Measurements from ENCODE around the gene AMOTL2. TPM values are rescaled to one million over a fixed set of nuclear protein-coding genes. Genes with fewer than 3 reads are reported as not detected.

AMOTL2 gene
- total and polyA plus RNA-seq, 9 of the 15 experiments (the other 6 are each of a cell fraction or from before 2014, with no cell fraction given), result 0.12 to 0.31 TPM; not detected in 7

DNA sequence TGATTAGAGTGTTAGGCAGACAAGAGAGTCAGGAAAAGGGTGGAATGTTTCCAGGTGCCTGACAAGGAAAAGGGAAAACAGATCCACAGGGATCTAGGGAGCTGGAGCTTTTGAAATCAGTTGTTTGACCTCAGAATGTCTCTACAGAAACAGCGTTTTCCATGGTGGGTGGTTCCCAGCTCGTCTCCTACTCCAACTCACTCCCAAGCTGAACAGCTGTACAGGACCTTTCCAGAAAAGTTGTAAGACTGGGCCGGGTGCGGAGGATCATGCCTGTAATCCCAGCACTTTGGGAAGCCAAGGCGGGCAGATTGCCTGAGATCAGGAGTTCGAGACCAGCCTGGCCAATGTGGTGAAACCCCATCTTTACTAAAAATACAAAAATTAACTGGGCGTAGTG, 67.9 kb downstream of the AMOTL2 start (continued):
- TF ChIP-seq, protein P1, sequence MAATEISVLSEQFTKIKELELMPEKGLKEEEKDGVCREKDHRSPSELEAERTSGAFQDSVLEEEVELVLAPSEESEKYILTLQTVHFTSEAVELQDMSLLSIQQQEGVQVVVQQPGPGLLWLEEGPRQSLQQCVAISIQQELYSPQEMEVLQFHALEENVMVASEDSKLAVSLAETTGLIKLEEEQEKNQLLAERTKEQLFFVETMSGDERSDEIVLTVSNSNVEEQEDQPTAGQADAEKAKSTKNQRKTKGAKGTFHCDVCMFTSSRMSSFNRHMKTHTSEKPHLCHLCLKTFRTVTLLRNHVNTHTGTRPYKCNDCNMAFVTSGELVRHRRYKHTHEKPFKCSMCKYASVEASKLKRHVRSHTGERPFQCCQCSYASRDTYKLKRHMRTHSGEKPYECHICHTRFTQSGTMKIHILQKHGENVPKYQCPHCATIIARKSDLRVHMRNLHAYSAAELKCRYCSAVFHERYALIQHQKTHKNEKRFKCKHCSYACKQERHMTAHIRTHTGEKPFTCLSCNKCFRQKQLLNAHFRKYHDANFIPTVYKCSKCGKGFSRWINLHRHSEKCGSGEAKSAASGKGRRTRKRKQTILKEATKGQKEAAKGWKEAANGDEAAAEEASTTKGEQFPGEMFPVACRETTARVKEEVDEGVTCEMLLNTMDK (IDR thresholded peaks at IDR 0.05; ENCODE audit: borderline replicate concordance, insufficient read depth, low read depth, low read length, poor library complexity, severe bottlenecking), result no peak
- TF ChIP-seq SREBF2 (CRISPR knock-in tag; IDR thresholded peaks at IDR 0.05) (no peak), ZNF311 (CRISPR knock-in tag; IDR thresholded peaks at IDR 0.05) (no peak), PCBP2 (IDR thresholded peaks at IDR 0.05; ENCODE audit: low read depth, low read length, poor library complexity, severe bottlenecking) (no peak), MXI1 (IDR thresholded peaks at IDR 0.05; ENCODE audit: low read depth, low read length) (no peak), HCFC1 (IDR thresholded peaks at IDR 0.05; ENCODE audit: low read depth, low read length) (no peak)
- TF ChIP-seq, protein P2, sequence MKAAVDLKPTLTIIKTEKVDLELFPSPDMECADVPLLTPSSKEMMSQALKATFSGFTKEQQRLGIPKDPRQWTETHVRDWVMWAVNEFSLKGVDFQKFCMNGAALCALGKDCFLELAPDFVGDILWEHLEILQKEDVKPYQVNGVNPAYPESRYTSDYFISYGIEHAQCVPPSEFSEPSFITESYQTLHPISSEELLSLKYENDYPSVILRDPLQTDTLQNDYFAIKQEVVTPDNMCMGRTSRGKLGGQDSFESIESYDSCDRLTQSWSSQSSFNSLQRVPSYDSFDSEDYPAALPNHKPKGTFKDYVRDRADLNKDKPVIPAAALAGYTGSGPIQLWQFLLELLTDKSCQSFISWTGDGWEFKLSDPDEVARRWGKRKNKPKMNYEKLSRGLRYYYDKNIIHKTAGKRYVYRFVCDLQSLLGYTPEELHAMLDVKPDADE (conservative IDR thresholded peaks at IDR 0.05; ENCODE audit: control insufficient read depth, low read depth, low read length), result no peak
- TF ChIP-seq, protein P3, sequence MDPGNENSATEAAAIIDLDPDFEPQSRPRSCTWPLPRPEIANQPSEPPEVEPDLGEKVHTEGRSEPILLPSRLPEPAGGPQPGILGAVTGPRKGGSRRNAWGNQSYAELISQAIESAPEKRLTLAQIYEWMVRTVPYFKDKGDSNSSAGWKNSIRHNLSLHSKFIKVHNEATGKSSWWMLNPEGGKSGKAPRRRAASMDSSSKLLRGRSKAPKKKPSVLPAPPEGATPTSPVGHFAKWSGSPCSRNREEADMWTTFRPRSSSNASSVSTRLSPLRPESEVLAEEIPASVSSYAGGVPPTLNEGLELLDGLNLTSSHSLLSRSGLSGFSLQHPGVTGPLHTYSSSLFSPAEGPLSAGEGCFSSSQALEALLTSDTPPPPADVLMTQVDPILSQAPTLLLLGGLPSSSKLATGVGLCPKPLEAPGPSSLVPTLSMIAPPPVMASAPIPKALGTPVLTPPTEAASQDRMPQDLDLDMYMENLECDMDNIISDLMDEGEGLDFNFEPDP (CRISPR knock-in tag; IDR thresholded peaks at IDR 0.05), result no peak

Small RNA genes within 50 kb of the gene (microRNA-seq; reads per million reads assigned to microRNA genes)
- gene MIR6827 (ENCODE audit: borderline microRNAs expressed), result not detected

Small RNA genes within 50 kb of the gene (small RNA-seq; reads per million reads assigned to genes)
- not detected for gene HMGN1P9
- gene MIR6827, result not detected

Other genes with a start within 250 kb of the AMOTL2 start
- gene RYK, start 123.6 kb downstream of the AMOTL2 start, total RNA-seq (2014; rRNA removed), result 16.1 and 20.1 TPM in 2 replicates
- 22.3 and 24.5 TPM in 2 replicates for gene RYK, start 123.6 kb downstream of the AMOTL2 start, total RNA-seq (2014; rRNA removed; fragmentation: Illumina TruSeq; extraction: Trizol)
- 23.8 and 29.5 TPM in 2 replicates for gene RYK, start 123.6 kb downstream of the AMOTL2 start, total RNA-seq (2015; rRNA removed; fragmentation: Illumina TruSeq; extraction: Trizol)
- gene RYK, start 123.6 kb downstream of the AMOTL2 start, total RNA-seq (2021), result 13.2 and 13.8 TPM in 2 replicates
- 22.1 and 23.8 TPM in 2 replicates for gene RYK, start 123.6 kb downstream of the AMOTL2 start, polyA plus RNA-seq (2011; rRNA removed)
- 19.7 and 25.1 TPM in 2 replicates for gene RYK, start 123.6 kb downstream of the AMOTL2 start, polyA plus RNA-seq (2014; fragmentation: Illumina TruSeq; extraction: Trizol)
- 1 to 10 TPM; 4.2 to 4.9 TPM for gene RYK, start 123.6 kb downstream of the AMOTL2 start, polyA plus RNA-seq (2014; fragmentation: Nextera tagmentation; extraction: Ambion mirVana)
- 15.3 and 16.6 TPM in 2 replicates for gene RYK, start 123.6 kb downstream of the AMOTL2 start, polyA plus RNA-seq (2014; rRNA removed)
- 48.5 and 48.9 TPM in 2 replicates for gene ANAPC13, start 111.5 kb upstream of the AMOTL2 start, total RNA-seq (2014; rRNA removed)
- gene ANAPC13, start 111.5 kb upstream of the AMOTL2 start, total RNA-seq (2014; rRNA removed; fragmentation: Illumina TruSeq; extraction: Trizol), result 68.5 and 72.8 TPM in 2 replicates
- gene ANAPC13, start 111.5 kb upstream of the AMOTL2 start, total RNA-seq (2015; rRNA removed; fragmentation: Illumina TruSeq; extraction: Trizol), result 54.9 and 55.2 TPM in 2 replicates
- gene ANAPC13, start 111.5 kb upstream of the AMOTL2 start, total RNA-seq (2021), result 49.2 and 53.0 TPM in 2 replicates
- 77.8 and 112 TPM in 2 replicates for gene ANAPC13, start 111.5 kb upstream of the AMOTL2 start, polyA plus RNA-seq (2011; rRNA removed)
- gene ANAPC13, start 111.5 kb upstream of the AMOTL2 start, polyA plus RNA-seq (2014; fragmentation: Illumina TruSeq; extraction: Trizol), result 104 and 126 TPM in 2 replicates
- 100 to 1,000 TPM; 198 to 238 TPM for gene ANAPC13, start 111.5 kb upstream of the AMOTL2 start, polyA plus RNA-seq (2014; fragmentation: Nextera tagmentation; extraction: Ambion mirVana)
- gene ANAPC13, start 111.5 kb upstream of the AMOTL2 start, polyA plus RNA-seq (2014; rRNA removed), result 67.7 and 69.9 TPM in 2 replicates
- gene CEP63, start 111.6 kb upstream of the AMOTL2 start, total RNA-seq (2014; rRNA removed), result 14.8 and 17.8 TPM in 2 replicates
- 10.6 and 13.8 TPM in 2 replicates for gene CEP63, start 111.6 kb upstream of the AMOTL2 start, total RNA-seq (2014; rRNA removed; fragmentation: Illumina TruSeq; extraction: Trizol)
- gene CEP63, start 111.6 kb upstream of the AMOTL2 start, total RNA-seq (2015; rRNA removed; fragmentation: Illumina TruSeq; extraction: Trizol), result 13.2 and 14.2 TPM in 2 replicates
- gene CEP63, start 111.6 kb upstream of the AMOTL2 start, total RNA-seq (2021), result 6.7 and 7.4 TPM in 2 replicates
- 6.6 and 7.4 TPM in 2 replicates for gene CEP63, start 111.6 kb upstream of the AMOTL2 start, polyA plus RNA-seq (2011; rRNA removed)
- gene CEP63, start 111.6 kb upstream of the AMOTL2 start, polyA plus RNA-seq (2014; fragmentation: Illumina TruSeq; extraction: Trizol), result 12.1 and 12.9 TPM in 2 replicates
- 1 to 10 TPM; 5.1 to 5.6 TPM for gene CEP63, start 111.6 kb upstream of the AMOTL2 start, polyA plus RNA-seq (2014; fragmentation: Nextera tagmentation; extraction: Ambion mirVana)
- 9.0 and 11.6 TPM in 2 replicates for gene CEP63, start 111.6 kb upstream of the AMOTL2 start, polyA plus RNA-seq (2014; rRNA removed)

Data from K562 (cell line).